ENCODE measurements around the gene CPT1C.

DNA sequence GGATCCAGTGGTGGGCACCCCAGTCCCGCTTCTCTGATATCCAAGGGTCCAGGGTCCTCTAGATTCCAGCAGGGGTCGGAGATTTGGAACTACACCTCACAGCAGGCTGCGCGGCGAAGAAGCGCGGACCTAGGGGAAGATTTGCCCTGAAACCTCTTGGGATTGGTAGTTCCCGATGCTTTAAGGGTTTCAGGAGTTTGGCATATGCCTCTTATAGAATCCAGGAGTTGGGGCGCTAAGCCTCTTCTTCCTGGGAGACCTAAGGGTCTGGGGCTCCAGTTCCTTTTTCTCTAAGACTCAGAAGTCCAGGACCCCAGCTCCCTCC, 24.8 kb upstream of the CPT1C start:
- TF ChIP-seq, protein P1, sequence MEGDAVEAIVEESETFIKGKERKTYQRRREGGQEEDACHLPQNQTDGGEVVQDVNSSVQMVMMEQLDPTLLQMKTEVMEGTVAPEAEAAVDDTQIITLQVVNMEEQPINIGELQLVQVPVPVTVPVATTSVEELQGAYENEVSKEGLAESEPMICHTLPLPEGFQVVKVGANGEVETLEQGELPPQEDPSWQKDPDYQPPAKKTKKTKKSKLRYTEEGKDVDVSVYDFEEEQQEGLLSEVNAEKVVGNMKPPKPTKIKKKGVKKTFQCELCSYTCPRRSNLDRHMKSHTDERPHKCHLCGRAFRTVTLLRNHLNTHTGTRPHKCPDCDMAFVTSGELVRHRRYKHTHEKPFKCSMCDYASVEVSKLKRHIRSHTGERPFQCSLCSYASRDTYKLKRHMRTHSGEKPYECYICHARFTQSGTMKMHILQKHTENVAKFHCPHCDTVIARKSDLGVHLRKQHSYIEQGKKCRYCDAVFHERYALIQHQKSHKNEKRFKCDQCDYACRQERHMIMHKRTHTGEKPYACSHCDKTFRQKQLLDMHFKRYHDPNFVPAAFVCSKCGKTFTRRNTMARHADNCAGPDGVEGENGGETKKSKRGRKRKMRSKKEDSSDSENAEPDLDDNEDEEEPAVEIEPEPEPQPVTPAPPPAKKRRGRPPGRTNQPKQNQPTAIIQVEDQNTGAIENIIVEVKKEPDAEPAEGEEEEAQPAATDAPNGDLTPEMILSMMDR (IDR thresholded peaks at IDR 0.05), result no peak
- no peak for TF ChIP-seq POLR2A (IDR thresholded peaks at IDR 0.05)

All from body of pancreas (tissue), 4 donors.